ENCODE measurements around the gene SPG7.
"Not testable (repeated sequence)": the region's sequence is repeated elsewhere in the genome, so short reads cannot be mapped to it uniquely, and the experiment has no call there.

DNA sequence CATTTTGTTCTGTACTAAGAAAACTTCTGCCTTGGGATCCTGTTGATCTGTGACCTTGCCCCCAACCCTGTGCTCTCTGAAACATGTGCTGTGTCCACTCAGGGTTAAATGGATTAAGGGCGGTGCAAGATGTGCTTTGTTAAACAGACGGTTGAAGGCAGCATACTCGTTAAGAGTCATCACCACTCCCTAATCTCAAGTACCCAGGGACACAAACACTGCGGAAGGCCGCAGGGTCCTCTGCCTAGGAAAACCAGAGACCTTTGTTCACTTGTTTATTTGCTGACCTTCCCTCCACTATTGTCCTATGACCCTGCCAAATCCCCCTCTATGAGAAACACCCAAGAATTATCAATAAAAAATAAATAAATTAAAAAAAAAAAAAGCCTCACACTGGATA is 44.9 kb upstream of the SPG7 start:
- TF ChIP-seq, protein P1, sequence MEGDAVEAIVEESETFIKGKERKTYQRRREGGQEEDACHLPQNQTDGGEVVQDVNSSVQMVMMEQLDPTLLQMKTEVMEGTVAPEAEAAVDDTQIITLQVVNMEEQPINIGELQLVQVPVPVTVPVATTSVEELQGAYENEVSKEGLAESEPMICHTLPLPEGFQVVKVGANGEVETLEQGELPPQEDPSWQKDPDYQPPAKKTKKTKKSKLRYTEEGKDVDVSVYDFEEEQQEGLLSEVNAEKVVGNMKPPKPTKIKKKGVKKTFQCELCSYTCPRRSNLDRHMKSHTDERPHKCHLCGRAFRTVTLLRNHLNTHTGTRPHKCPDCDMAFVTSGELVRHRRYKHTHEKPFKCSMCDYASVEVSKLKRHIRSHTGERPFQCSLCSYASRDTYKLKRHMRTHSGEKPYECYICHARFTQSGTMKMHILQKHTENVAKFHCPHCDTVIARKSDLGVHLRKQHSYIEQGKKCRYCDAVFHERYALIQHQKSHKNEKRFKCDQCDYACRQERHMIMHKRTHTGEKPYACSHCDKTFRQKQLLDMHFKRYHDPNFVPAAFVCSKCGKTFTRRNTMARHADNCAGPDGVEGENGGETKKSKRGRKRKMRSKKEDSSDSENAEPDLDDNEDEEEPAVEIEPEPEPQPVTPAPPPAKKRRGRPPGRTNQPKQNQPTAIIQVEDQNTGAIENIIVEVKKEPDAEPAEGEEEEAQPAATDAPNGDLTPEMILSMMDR (IDR thresholded peaks at IDR 0.05), result not testable (repeated sequence)
- not testable (repeated sequence) for TF ChIP-seq POLR2AphosphoS5, TCF7L2 (IDR thresholded peaks at IDR 0.05; ENCODE audit: low read depth, low read length)
- TF ChIP-seq, protein P2, sequence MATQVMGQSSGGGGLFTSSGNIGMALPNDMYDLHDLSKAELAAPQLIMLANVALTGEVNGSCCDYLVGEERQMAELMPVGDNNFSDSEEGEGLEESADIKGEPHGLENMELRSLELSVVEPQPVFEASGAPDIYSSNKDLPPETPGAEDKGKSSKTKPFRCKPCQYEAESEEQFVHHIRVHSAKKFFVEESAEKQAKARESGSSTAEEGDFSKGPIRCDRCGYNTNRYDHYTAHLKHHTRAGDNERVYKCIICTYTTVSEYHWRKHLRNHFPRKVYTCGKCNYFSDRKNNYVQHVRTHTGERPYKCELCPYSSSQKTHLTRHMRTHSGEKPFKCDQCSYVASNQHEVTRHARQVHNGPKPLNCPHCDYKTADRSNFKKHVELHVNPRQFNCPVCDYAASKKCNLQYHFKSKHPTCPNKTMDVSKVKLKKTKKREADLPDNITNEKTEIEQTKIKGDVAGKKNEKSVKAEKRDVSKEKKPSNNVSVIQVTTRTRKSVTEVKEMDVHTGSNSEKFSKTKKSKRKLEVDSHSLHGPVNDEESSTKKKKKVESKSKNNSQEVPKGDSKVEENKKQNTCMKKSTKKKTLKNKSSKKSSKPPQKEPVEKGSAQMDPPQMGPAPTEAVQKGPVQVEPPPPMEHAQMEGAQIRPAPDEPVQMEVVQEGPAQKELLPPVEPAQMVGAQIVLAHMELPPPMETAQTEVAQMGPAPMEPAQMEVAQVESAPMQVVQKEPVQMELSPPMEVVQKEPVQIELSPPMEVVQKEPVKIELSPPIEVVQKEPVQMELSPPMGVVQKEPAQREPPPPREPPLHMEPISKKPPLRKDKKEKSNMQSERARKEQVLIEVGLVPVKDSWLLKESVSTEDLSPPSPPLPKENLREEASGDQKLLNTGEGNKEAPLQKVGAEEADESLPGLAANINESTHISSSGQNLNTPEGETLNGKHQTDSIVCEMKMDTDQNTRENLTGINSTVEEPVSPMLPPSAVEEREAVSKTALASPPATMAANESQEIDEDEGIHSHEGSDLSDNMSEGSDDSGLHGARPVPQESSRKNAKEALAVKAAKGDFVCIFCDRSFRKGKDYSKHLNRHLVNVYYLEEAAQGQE (IDR thresholded peaks at IDR 0.05; ENCODE audit: insufficient read depth in 1 of 2, low read depth in 2 of 2, low read length in 1 of 2), result not testable (repeated sequence)
